GM12872 (cell line): ENCODE data around the gene CNPPD1.

ENCODE experiments used
- CTCF ChIP-seq: IDR thresholded peaks from 3 replicates; pipeline ENCODE4 v1.5.1; 2011; ENCODE audit warnings: low read depth, mild to moderate bottlenecking, low read length, moderate library complexity; ENCODE audit not compliant: insufficient read depth

Gene CNPPD1

GRCh38 chr2:219213026-219213415 is 36.3 kb upstream of the CNPPD1 start:
- no peak for TF ChIP-seq CTCF

GRCh38 chr2:219210886-219211362 is 34.2 kb upstream of the CNPPD1 start:
- no peak for TF ChIP-seq CTCF

GRCh38 chr2:219210196-219210885 is 33.6 kb upstream of the CNPPD1 start:
- no peak for TF ChIP-seq CTCF

GRCh38 chr2:219209236-219210195 is 32.8 kb upstream of the CNPPD1 start:
- TF ChIP-seq CTCF = no peak

- TF ChIP-seq CTCF = no peak
Measured at GRCh38 chr2:219207884-219208740, 31.4 kb upstream of the CNPPD1 start.

GRCh38 chr2:219207134-219207883 is 30.6 kb upstream of the CNPPD1 start:
- TF ChIP-seq CTCF = no peak
